Suprapubic skin (tissue), 4 donors: ENCODE data around the gene SLC1A3. TPM values are rescaled to one million over a fixed set of nuclear protein-coding genes. Genes with fewer than 3 reads are reported as not detected.
"Not testable (repeated sequence)": the region's sequence is repeated elsewhere in the genome, so short reads cannot be mapped to it uniquely, and the experiment has no call there.

Experiments used
- DNase-seq, 2 donors: peaks; one replicate each; pipeline ENCODE4 v3.0.0-alpha.2; 2019; ENCODE audit warnings: low spot score in 2 of 2
- H3K27ac ChIP-seq: fragments of 200-600 bp; sonication (generic); one replicate; pipeline ENCODE4 v1.5.1; 2019
- H3K27me3 ChIP-seq: fragments of 200-600 bp; sonication (generic); one replicate; pipeline ENCODE4 v1.5.1; 2019
- H3K36me3 ChIP-seq: fragments of 200-600 bp; sonication (generic); one replicate; pipeline ENCODE4 v1.5.1; 2019
- H3K4me1 ChIP-seq: fragments of 200-600 bp; sonication (generic); one replicate; pipeline ENCODE4 v1.5.1; 2019
- H3K4me3 ChIP-seq: fragments of 200-600 bp; sonication (generic); one replicate; pipeline ENCODE4 v1.5.1; 2019; ENCODE audit warnings: mild to moderate bottlenecking
- H3K9me3 ChIP-seq: fragments of 200-600 bp; sonication (generic); one replicate; pipeline ENCODE4 v1.5.1; 2019
- EP300 ChIP-seq: sonication (generic); formaldehyde crosslinking; IDR thresholded peaks from one replicate; pipeline ENCODE4 v1.6.1; 2017; ENCODE audit warnings: antibody characterized with exemption
- POLR2A ChIP-seq, 2 donors: fragments of 450-650 bp; IDR thresholded peaks; one replicate each; pipeline ENCODE4 v1.6.1; 2017; ENCODE audit warnings: antibody characterized with exemption in 2 of 2, mild to moderate bottlenecking in 2 of 2, moderate library complexity in 2 of 2
- POLR2AphosphoS5 ChIP-seq, 3 donors: sonication (generic); formaldehyde crosslinking; IDR thresholded peaks; one replicate each; pipeline ENCODE4 v1.6.1; 2017; ENCODE audit warnings: antibody characterized with exemption in 3 of 3
- WGBS: methylation state at CpG from one replicate; pipeline ENCODE4 v1.1.5; 2018; 5-methylcytosine and 5-hydroxymethylcytosine counted together
- total RNA-seq, 4 donors: library from RNA; depleted of rRNA; stranded (reverse); fragments of >200 nt; gene quantifications; one replicate each; pipeline ENCODE4 v1.1.0, GENCODE V29; 2016
- TF ChIP-seq, protein P1 (sequence below), 2 donors: fragments of 200-600 bp in 1 of 2; fragments of 450-650 bp in 1 of 2; sonication (generic) in 1 of 2; IDR thresholded peaks; one replicate each; pipeline ENCODE4 v1.5.1; 2016 to 2019; ENCODE audit warnings: antibody characterized with exemption in 2 of 2, mild to moderate bottlenecking in 1 of 2, moderate library complexity in 1 of 2

Gene SLC1A3
- total RNA-seq, 4 donors from 2014 or later = 19.8 to 34.2 (median 25.3) TPM

DNA sequence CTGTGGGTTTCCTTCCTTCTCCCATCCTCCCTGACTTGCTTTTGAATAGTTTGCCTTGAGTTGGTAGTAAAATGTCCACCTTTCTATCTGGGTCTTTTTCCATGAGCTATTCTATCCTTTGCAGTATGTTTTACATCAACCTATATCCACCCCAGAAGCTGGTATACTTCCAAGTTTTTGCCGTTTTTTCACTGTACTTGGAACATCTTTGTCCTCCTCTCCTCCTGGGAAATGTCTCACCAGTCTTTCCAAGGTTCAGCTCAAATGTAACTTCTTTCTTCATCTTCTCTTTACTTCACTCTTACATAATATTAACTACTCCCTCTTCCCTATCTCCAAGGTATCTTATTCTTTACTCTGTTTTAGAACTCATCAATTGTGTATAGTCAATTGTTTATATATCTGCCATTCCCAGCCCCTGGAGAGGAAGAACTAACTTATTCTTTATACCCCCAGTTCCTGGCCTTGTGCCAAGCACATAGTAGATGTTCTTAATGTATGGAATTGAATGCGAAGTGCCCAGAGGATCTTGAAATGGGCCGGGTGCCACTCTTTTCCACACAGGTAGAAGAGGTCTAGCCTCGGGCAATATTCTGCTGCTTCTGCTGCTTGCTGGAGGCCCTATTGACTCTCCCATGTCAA lies 34.9 kb upstream of the SLC1A3 start:
- TF ChIP-seq EP300 = no peak
- no peak for TF ChIP-seq POLR2A (IDR thresholded peaks at IDR 0.05)
- TF ChIP-seq, protein P1, sequence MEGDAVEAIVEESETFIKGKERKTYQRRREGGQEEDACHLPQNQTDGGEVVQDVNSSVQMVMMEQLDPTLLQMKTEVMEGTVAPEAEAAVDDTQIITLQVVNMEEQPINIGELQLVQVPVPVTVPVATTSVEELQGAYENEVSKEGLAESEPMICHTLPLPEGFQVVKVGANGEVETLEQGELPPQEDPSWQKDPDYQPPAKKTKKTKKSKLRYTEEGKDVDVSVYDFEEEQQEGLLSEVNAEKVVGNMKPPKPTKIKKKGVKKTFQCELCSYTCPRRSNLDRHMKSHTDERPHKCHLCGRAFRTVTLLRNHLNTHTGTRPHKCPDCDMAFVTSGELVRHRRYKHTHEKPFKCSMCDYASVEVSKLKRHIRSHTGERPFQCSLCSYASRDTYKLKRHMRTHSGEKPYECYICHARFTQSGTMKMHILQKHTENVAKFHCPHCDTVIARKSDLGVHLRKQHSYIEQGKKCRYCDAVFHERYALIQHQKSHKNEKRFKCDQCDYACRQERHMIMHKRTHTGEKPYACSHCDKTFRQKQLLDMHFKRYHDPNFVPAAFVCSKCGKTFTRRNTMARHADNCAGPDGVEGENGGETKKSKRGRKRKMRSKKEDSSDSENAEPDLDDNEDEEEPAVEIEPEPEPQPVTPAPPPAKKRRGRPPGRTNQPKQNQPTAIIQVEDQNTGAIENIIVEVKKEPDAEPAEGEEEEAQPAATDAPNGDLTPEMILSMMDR (IDR thresholded peaks at IDR 0.05) = no peak
- no peak for TF ChIP-seq POLR2AphosphoS5 (IDR thresholded peaks at IDR 0.05)
- Histone ChIP-seq H3K4me1 (peaks cover 18% of the 10 kb centered on the region), H3K36me3 (no peaks in the 10 kb centered on the region), H3K27me3 (no peaks in the 10 kb centered on the region), H3K27ac (no peak overlapping the region), H3K9me3 (no peaks in the 10 kb centered on the region), H3K4me3 (no peak overlapping the region)
- WGBS = 68% methylated on average over 4 of the region's 4 CpGs
- DNase-seq = no peak

- no peaks in the 10 kb centered on the region for H3K27me3 ChIP-seq
- H3K4me3 ChIP-seq = no peak overlapping the region
- H3K36me3 ChIP-seq = no peaks in the 10 kb centered on the region
- no peak overlapping the region for H3K27ac ChIP-seq
- DNase-seq = no peak
- 71% methylated on average over 2 of the region's 2 CpGs for WGBS
- no peaks in the 10 kb centered on the region for H3K9me3 ChIP-seq
- TF ChIP-seq EP300 (no peak), POLR2A (IDR thresholded peaks at IDR 0.05) (no peak), POLR2AphosphoS5 (IDR thresholded peaks at IDR 0.05) (no peak)
- TF ChIP-seq, protein P1 (IDR thresholded peaks at IDR 0.05) = no peak
- H3K4me1 ChIP-seq = peaks cover 18% of the 10 kb centered on the region
Observed at GRCh38 chr5:36573438-36573837, 33.0 kb upstream of the SLC1A3 start.

DNA sequence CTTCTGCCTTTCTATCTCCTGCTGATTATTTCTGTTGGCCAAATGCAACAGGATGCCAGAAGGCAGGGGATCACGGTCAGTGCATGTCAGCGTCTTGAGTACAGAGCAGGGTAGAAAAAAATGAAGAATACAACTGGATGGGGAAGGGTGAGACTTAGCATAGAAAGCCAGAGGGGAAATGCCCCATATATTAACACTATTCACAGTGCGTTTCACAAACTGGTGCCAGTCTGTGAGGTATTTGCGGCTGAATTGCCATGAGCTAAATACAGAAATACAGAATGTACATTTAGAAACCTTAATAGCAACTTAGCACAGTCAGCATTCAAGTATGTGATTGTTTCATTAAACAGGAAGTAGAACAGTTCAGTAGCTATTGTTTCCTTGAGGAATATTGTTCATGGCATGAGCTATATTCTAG lies 31.0 kb upstream of the SLC1A3 start:
- no peaks in the 10 kb centered on the region for H3K36me3 ChIP-seq
- 60% methylated on average over 4 of the region's 4 CpGs for WGBS
- no peaks in the 10 kb centered on the region for H3K9me3 ChIP-seq
- H3K27ac ChIP-seq = no peak overlapping the region
- no peaks in the 10 kb centered on the region for H3K27me3 ChIP-seq
- no peak overlapping the region for H3K4me3 ChIP-seq
- peaks cover under 1% of the 10 kb centered on the region for H3K4me1 ChIP-seq
- TF ChIP-seq EP300 = no peak
- TF ChIP-seq, protein P1 (IDR thresholded peaks at IDR 0.05) = no peak
- TF ChIP-seq POLR2A (IDR thresholded peaks at IDR 0.05) = no peak
- no peak for DNase-seq

GRCh38 chr5:36576721-36577120 lies 29.7 kb upstream of the SLC1A3 start:
- Histone ChIP-seq H3K27me3 (no peaks in the 10 kb centered on the region), H3K36me3 (no peaks in the 10 kb centered on the region), H3K4me1 (no peaks in the 10 kb centered on the region), H3K4me3 (no peak overlapping the region), H3K9me3 (no peaks in the 10 kb centered on the region), H3K27ac (no peak overlapping the region)
- DNase-seq = no peak
- no peak for TF ChIP-seq POLR2AphosphoS5 (IDR thresholded peaks at IDR 0.05)
- TF ChIP-seq POLR2A (IDR thresholded peaks at IDR 0.05) = no peak
- TF ChIP-seq EP300 = no peak
- TF ChIP-seq, protein P1 (IDR thresholded peaks at IDR 0.05) = no peak
- WGBS = 63% methylated on average over 2 of the region's 2 CpGs

GRCh38 chr5:36579858-36580257 lies 26.5 kb upstream of the SLC1A3 start:
- not testable (repeated sequence) for H3K27ac ChIP-seq, H3K27me3 ChIP-seq, H3K36me3 ChIP-seq, H3K9me3 ChIP-seq, H3K4me1 ChIP-seq, DNase-seq, H3K4me3 ChIP-seq

DNA sequence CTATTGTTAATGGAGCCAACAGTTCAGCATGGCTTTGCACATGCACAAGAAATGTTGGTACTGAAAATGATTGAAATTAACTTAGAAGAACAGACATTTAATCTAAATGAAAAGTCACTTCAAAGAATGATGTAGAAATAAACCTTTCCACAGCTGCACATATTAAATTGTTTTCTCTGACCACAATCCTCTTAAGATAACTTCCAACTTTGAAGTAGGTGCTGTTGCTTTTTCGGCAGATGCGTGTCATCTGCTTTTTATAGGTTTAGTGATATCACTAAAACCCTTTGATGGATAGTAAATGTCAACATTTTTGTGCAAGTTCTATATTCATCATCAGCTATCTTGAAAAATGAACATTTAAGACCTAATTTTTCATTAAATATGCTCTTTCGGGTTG lies 25.3 kb upstream of the SLC1A3 start:
- WGBS = 84% methylated on average over 3 of the region's 3 CpGs
- no peaks in the 10 kb centered on the region for H3K4me1 ChIP-seq
- TF ChIP-seq, protein P1 (IDR thresholded peaks at IDR 0.05) = no peak
- no peak for TF ChIP-seq POLR2AphosphoS5 (IDR thresholded peaks at IDR 0.05)
- TF ChIP-seq EP300 = no peak
- TF ChIP-seq POLR2A (IDR thresholded peaks at IDR 0.05) = no peak
- no peak overlapping the region for H3K27ac ChIP-seq
- no peaks in the 10 kb centered on the region for H3K9me3 ChIP-seq
- H3K4me3 ChIP-seq = no peak overlapping the region
- no peaks in the 10 kb centered on the region for H3K27me3 ChIP-seq
- H3K36me3 ChIP-seq = no peaks in the 10 kb centered on the region
- DNase-seq = no peak
